Tibial nerve (tissue), 4 donors: ENCODE results near the gene NOL11. TPM values are rescaled to one million over a fixed set of nuclear protein-coding genes. Genes with fewer than 3 reads are reported as not detected.
"Not testable (repeated sequence)": the region's sequence is repeated elsewhere in the genome, so short reads cannot be mapped to it uniquely, and the experiment has no call there.

ENCODE experiments used
- DNase-seq, 2 donors: peaks; one replicate each; pipeline ENCODE4 v3.0.0-alpha.2; 2019; ENCODE audit warnings: low spot score in 2 of 2
- H3K27ac ChIP-seq, 4 donors: fragments of 200-600 bp; sonication (generic) in 3 of 4; one replicate each; pipeline ENCODE4 v1.5.1; 2017 to 2019; ENCODE audit warnings: mild to moderate bottlenecking in 1 of 4
- H3K27me3 ChIP-seq, 2 donors: fragments of 200-600 bp; sonication (generic) in 1 of 2; one replicate each; pipeline versions ENCODE4 v1.5.1 to v1.6.0; 2017 to 2019
- H3K36me3 ChIP-seq, 3 donors: fragments of 200-600 bp; sonication (generic); one replicate each; pipeline ENCODE4 v1.5.1; 2018 to 2019
- H3K4me1 ChIP-seq, 4 donors: fragments of 200-600 bp; sonication (generic) in 3 of 4; one replicate each; pipeline ENCODE4 v1.5.1; 2017 to 2019
- H3K4me3 ChIP-seq, 4 donors: fragments of 200-600 bp; sonication (generic) in 3 of 4; one replicate each; pipeline ENCODE4 v1.5.1; 2017 to 2019; ENCODE audit warnings: mild to moderate bottlenecking in 1 of 4, moderate library complexity in 1 of 4
- H3K9me3 ChIP-seq, 4 donors: fragments of 200-600 bp; sonication (generic) in 3 of 4; one replicate each; pipeline ENCODE4 v1.5.1; 2017 to 2019
- CTCF ChIP-seq, 5 experiments: fragments of 200-600 bp in 3 of 5; fragments of 450-650 bp in 2 of 5; sonication (generic) in 3 of 5; IDR thresholded peaks; one replicate each; pipeline ENCODE4 v1.5.1; 2016 to 2019; ENCODE audit warnings: antibody characterized with exemption in 5 of 5, mild to moderate bottlenecking in 3 of 5, moderate library complexity in 2 of 5
- EP300 ChIP-seq, 2 donors: sonication (generic); formaldehyde crosslinking; IDR thresholded peaks; one replicate each; pipeline ENCODE4 v1.6.1; 2017; ENCODE audit warnings: antibody characterized with exemption in 2 of 2, mild to moderate bottlenecking in 1 of 2
- POLR2A ChIP-seq, 2 donors: fragments of 450-650 bp; IDR thresholded peaks; one replicate each; pipeline ENCODE4 v1.6.1; 2017; ENCODE audit warnings: antibody characterized with exemption in 2 of 2, mild to moderate bottlenecking in 2 of 2, moderate library complexity in 2 of 2
- WGBS, 2 donors: methylation state at CpG; one replicate each; pipeline ENCODE4 v1.1.5; 2018; 5-methylcytosine and 5-hydroxymethylcytosine counted together
- total RNA-seq, 4 donors: library from RNA; depleted of rRNA; stranded (reverse); fragments of >200 nt; gene quantifications; one replicate each; pipeline ENCODE4 v1.1.0, GENCODE V29; 2016

Gene NOL11
- total RNA-seq, 4 donors from 2014 or later: 21.6 to 35.8 (median 32.1) TPM

- H3K36me3 ChIP-seq: peaks cover 0 to 8% (median 0%) of the 10 kb centered on the region in 3 donors
- no peak overlapping the region for H3K4me3 ChIP-seq
- no peak overlapping the region for H3K27ac ChIP-seq
- H3K4me1 ChIP-seq: no peaks in the 10 kb centered on the region
- H3K9me3 ChIP-seq: no peaks in the 10 kb centered on the region
- DNase-seq: no peak
- no peaks in the 10 kb centered on the region for H3K27me3 ChIP-seq
- no peak for TF ChIP-seq CTCF (IDR thresholded peaks at IDR 0.05)
- 38 to 40% methylated on average over 3 of the region's 3 CpGs for WGBS, 2 donors
These were observed 21.4 kb upstream of the NOL11 start for GRCh38 chr17:67696347-67696746.

GRCh38 chr17:67696853-67697498 lies 20.8 kb upstream of the NOL11 start:
- H3K36me3 ChIP-seq: peaks cover 0 to 8% (median 0%) of the 10 kb centered on the region in 3 donors
- no peak for TF ChIP-seq CTCF (IDR thresholded peaks at IDR 0.05)
- TF ChIP-seq POLR2A (IDR thresholded peaks at IDR 0.05): no peak
- no peak for TF ChIP-seq EP300 (IDR thresholded peaks at IDR 0.05)
- no peaks in the 10 kb centered on the region for H3K9me3 ChIP-seq
- no peak overlapping the region for H3K27ac ChIP-seq
- no peaks in the 10 kb centered on the region for H3K27me3 ChIP-seq
- DNase-seq: no peak
- WGBS, 2 donors: 62 to 65% methylated on average over 4 of the region's 4 CpGs
- H3K4me3 ChIP-seq: no peak overlapping the region
- H3K4me1 ChIP-seq: no peaks in the 10 kb centered on the region

- Histone ChIP-seq H3K27me3 (no peaks in the 10 kb centered on the region), H3K9me3 (no peaks in the 10 kb centered on the region), H3K36me3 (no peaks in the 10 kb centered on the region), H3K4me3 (no peak overlapping the region), H3K4me1 (no peaks in the 10 kb centered on the region), H3K27ac (no peak overlapping the region)
- TF ChIP-seq CTCF (IDR thresholded peaks at IDR 0.05): no peak
- TF ChIP-seq POLR2A (IDR thresholded peaks at IDR 0.05): no peak
- no peak for TF ChIP-seq EP300 (IDR thresholded peaks at IDR 0.05)
- WGBS, 2 donors: 56 to 61% methylated on average over 5 of the region's 5 CpGs
- DNase-seq: no peak
These were observed 17.6 kb upstream of the NOL11 start for GRCh38 chr17:67700037-67700724.

- H3K4me3 ChIP-seq: no peak overlapping the region
- H3K27ac ChIP-seq: no peak overlapping the region
- H3K36me3 ChIP-seq: no peaks in the 10 kb centered on the region
- DNase-seq: no peak
- WGBS, 2 donors: 77 to 85% methylated on average over 1 of the region's 1 CpG
- no peaks in the 10 kb centered on the region for H3K4me1 ChIP-seq
- TF ChIP-seq POLR2A (IDR thresholded peaks at IDR 0.05) (no peak), CTCF (IDR thresholded peaks at IDR 0.05) (no peak), EP300 (IDR thresholded peaks at IDR 0.05) (no peak)
- no peaks in the 10 kb centered on the region for H3K27me3 ChIP-seq
- no peaks in the 10 kb centered on the region for H3K9me3 ChIP-seq
These were observed 17.0 kb upstream of the NOL11 start for GRCh38 chr17:67700725-67701119.

GRCh38 chr17:67702861-67703260 lies 14.9 kb upstream of the NOL11 start:
- DNase-seq, H3K4me1 ChIP-seq, H3K4me3 ChIP-seq, H3K36me3 ChIP-seq, H3K9me3 ChIP-seq, H3K27me3 ChIP-seq, H3K27ac ChIP-seq: not testable (repeated sequence)
- WGBS, 2 donors: 85 to 92% methylated on average over 8 of the region's 8 CpGs
